GM06990 (cell line): ENCODE measurements around the gene RNF26.

Experiments used
- DNase-seq: peaks from one replicate; pipeline ENCODE4 v3.0.0-alpha.2; 2011; ENCODE audit not compliant: insufficient read length; ENCODE audit errors: extremely low read depth
- H3K27me3 ChIP-seq: replicated peaks from 2 replicates; pipeline ENCODE4 v1.6.0; 2011; ENCODE audit warnings: low read length; ENCODE audit not compliant: control insufficient read depth, insufficient read depth
- H3K36me3 ChIP-seq: 2 replicates; pipeline ENCODE4 v1.5.1; 2011; ENCODE audit warnings: low read length; ENCODE audit not compliant: control insufficient read depth, insufficient read depth
- H3K4me3 ChIP-seq: replicated peaks from 2 replicates; pipeline ENCODE4 v1.5.1; 2011; ENCODE audit warnings: low read depth, mild to moderate bottlenecking, control low read depth, low read length
- CTCF ChIP-seq: IDR thresholded peaks from 2 replicates; pipeline ENCODE4 v1.5.1; 2011; ENCODE audit warnings: low read length, control low read depth, mild to moderate bottlenecking, inconsistent platforms; ENCODE audit not compliant: insufficient read depth, poor library complexity, severe bottlenecking

Gene RNF26

GRCh38 chr11:119366690-119367620 lies 32.6 kb downstream of the RNF26 start:
- DNase-seq: no peak
- no peaks in the 10 kb centered on the region for H3K36me3 ChIP-seq
- H3K4me3 ChIP-seq: no peak overlapping the region
- no peak for TF ChIP-seq CTCF
- peaks cover 2% of the 10 kb centered on the region; the same call in 1 of the 2 replicates for H3K27me3 ChIP-seq

GRCh38 chr11:119367661-119368120 lies 33.4 kb downstream of the RNF26 start:
- no peak for TF ChIP-seq CTCF
- no peak for DNase-seq
- Histone ChIP-seq H3K36me3 (no peaks in the 10 kb centered on the region), H3K4me3 (no peak overlapping the region), H3K27me3 (peaks cover 2% of the 10 kb centered on the region; the same call in 1 of the 2 replicates)

GRCh38 chr11:119368121-119369034 lies 34.1 kb downstream of the RNF26 start:
- Histone ChIP-seq H3K36me3 (no peaks in the 10 kb centered on the region), H3K4me3 (no peak overlapping the region), H3K27me3 (peaks cover 2% of the 10 kb centered on the region; the same call in 1 of the 2 replicates)
- no peak for DNase-seq
- TF ChIP-seq CTCF: no peak

- no peak for TF ChIP-seq CTCF
- H3K27me3 ChIP-seq: peaks cover 2% of the 10 kb centered on the region; the same call in 1 of the 2 replicates
- no peak overlapping the region for H3K4me3 ChIP-seq
- H3K36me3 ChIP-seq: no peaks in the 10 kb centered on the region
- no peak for DNase-seq
Measured at GRCh38 chr11:119369132-119369925, 35.0 kb downstream of the RNF26 start.

GRCh38 chr11:119370486-119371046 lies 36.2 kb downstream of the RNF26 start:
- Histone ChIP-seq H3K4me3 (no peak overlapping the region), H3K27me3 (no peaks in the 10 kb centered on the region; the same call in 1 of the 2 replicates), H3K36me3 (no peaks in the 10 kb centered on the region)
- TF ChIP-seq CTCF: no peak
- DNase-seq: no peak
